Keratinocyte (primary cell): ENCODE results near the gene DNAH2. TPM values are rescaled to one million over a fixed set of nuclear protein-coding genes. Genes with fewer than 3 reads are reported as not detected.

Experiments
- DNase-seq: peaks from one replicate; pipeline ENCODE4 v3.0.0-alpha.2; 2011; ENCODE audit warnings: low read depth, missing footprints, low spot score
- FAIRE-seq: peaks from 2 replicates; lab custom pipeline; 2011; peaks lifted over from hg19 to GRCh38; lab: Jason Lieb, UNC
- H2AFZ ChIP-seq: 2 replicates; pipeline ENCODE4 v1.6.0; 2012; ENCODE audit warnings: low read length, control low read depth, inconsistent platforms; ENCODE audit not compliant: control insufficient read depth
- H3K27ac ChIP-seq: 2 replicates; pipeline ENCODE4 v1.5.1; 2011; ENCODE audit warnings: low read length; ENCODE audit not compliant: control insufficient read depth, insufficient read depth
- H3K27me3 ChIP-seq: 3 replicates; pipeline ENCODE4 v1.6.0; 2011; ENCODE audit warnings: low read length; ENCODE audit not compliant: control insufficient read depth, insufficient read depth; ENCODE audit errors: extremely low read depth
- H3K36me3 ChIP-seq, 2 experiments: 2 replicates in 1 of 2; 3 replicates in 1 of 2; pipeline ENCODE4 v1.5.1; 2011; ENCODE audit warnings: low read length in 2 of 2, mild to moderate bottlenecking in 1 of 2; ENCODE audit not compliant: control insufficient read depth in 2 of 2, insufficient read depth in 2 of 2; ENCODE audit errors: extremely low read depth in 1 of 2
- H3K4me1 ChIP-seq: 3 replicates; pipeline ENCODE4 v1.5.1; 2011; ENCODE audit warnings: low read length; ENCODE audit not compliant: control insufficient read depth, insufficient read depth; ENCODE audit errors: extremely low read depth
- H3K4me2 ChIP-seq: 3 replicates; pipeline ENCODE4 v1.6.0; 2011; ENCODE audit warnings: low read depth, low read length; ENCODE audit not compliant: control insufficient read depth, insufficient read depth; ENCODE audit errors: extremely low read depth
- H3K4me3 ChIP-seq, 3 experiments: fragments of 200-600 bp in 1 of 3; sonication (generic) in 1 of 3; 2 replicates in 2 of 3; 3 replicates in 1 of 3; pipeline ENCODE4 v1.5.1; 2011 to 2016; ENCODE audit warnings: low read length in 3 of 3, mild to moderate bottlenecking in 3 of 3, control low read depth in 2 of 3, inconsistent platforms in 1 of 3, low read depth in 1 of 3, mixed read lengths in 1 of 3, mixed run types in 1 of 3, moderate library complexity in 1 of 3; ENCODE audit not compliant: control insufficient read depth in 2 of 3, insufficient read depth in 2 of 3; ENCODE audit errors: extremely low read depth in 1 of 3
- H3K79me2 ChIP-seq: 2 replicates; pipeline ENCODE4 v1.6.0; 2012; ENCODE audit warnings: low read length; ENCODE audit not compliant: control insufficient read depth, insufficient read depth
- H3K9ac ChIP-seq: 3 replicates; pipeline ENCODE4 v1.6.0; 2011; ENCODE audit warnings: low read length; ENCODE audit not compliant: control insufficient read depth, insufficient read depth; ENCODE audit errors: extremely low read depth
- H3K9me1 ChIP-seq: 3 replicates; pipeline ENCODE4 v1.6.0; 2011; ENCODE audit warnings: low read length; ENCODE audit not compliant: control insufficient read depth, insufficient read depth; ENCODE audit errors: extremely low read depth
- H3K9me3 ChIP-seq: 2 replicates; pipeline ENCODE4 v1.5.1; 2012; ENCODE audit warnings: low read depth, low read length; ENCODE audit not compliant: control insufficient read depth
- H4K20me1 ChIP-seq: 3 replicates; pipeline ENCODE4 v1.6.0; 2011; ENCODE audit warnings: low read length; ENCODE audit not compliant: control insufficient read depth, insufficient read depth; ENCODE audit errors: extremely low read depth
- CTCF ChIP-seq, 3 experiments: IDR thresholded peaks in 1 of 3; conservative IDR thresholded peaks in 1 of 3; optimal IDR thresholded peaks in 1 of 3; 2 replicates in 2 of 3; 3 replicates in 1 of 3; pipeline versions ENCODE3 to v1.5.1; 2011; ENCODE audit warnings: low read length in 3 of 3, mild to moderate bottlenecking in 3 of 3, moderate library complexity in 2 of 3, control low read depth in 1 of 3, inconsistent platforms in 1 of 3; ENCODE audit not compliant: insufficient read depth in 2 of 3; ENCODE audit errors: extremely low read depth in 1 of 3
- EZH2 ChIP-seq: IDR thresholded peaks from one replicate; pipeline ENCODE4 v1.6.1; 2012; ENCODE audit warnings: inconsistent platforms, mild to moderate bottlenecking, low read length, moderate library complexity
- dilution Hi-C: fragments of 300-500 bp; cut with MboI; formaldehyde crosslinking; loops from one replicate; pipeline ENCODE4 v1.7.0; 2020; ENCODE audit warnings: low sequenced_read_pairs; ENCODE audit not compliant: extremely low pct_ligation_motif_present
- polyA plus RNA-seq, 5 experiments: library from polyadenylated mRNA; depleted of rRNA in 3 of 5; stranded (reverse) in 3 of 5; stranded (forward) in 1 of 5; unstranded in 1 of 5; fragments of >200 nt; gene quantifications; 1 replicate in 1 of 5; 2 replicates in 3 of 5; 3 replicates in 1 of 5; pipeline versions ENCODE4 v1.2.1 to v1.2.3, GENCODE V29; 2011 to 2012; ENCODE audit warnings: missing spikeins in 2 of 5, low read depth in 1 of 5, low replicate concordance in 1 of 5

The DNAH2 gene
- polyA plus RNA-seq, 1 donor (not counting 4 experiments of a cell fraction or from before 2014, with no cell fraction given) = 0.13 TPM

DNA sequence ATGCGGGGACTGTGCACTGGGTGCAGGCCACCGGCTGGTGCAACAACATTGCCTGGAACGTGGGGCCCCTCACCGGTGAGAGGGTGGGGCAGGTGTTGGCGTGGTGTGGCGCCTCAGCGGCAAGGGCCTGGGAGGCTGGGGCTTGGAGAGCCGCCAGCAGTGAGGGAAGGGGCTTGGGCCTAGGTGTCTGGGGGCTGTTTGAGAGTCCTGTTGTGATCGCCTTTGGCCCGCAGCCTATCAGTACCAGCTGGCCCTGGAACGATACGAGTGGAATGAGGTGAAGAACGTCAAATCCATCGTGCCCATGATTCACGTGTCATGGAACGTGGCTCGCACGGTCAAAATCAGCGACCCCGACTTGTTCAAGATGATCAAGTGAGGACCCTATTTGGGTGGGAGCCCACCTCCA lies 134.7 kb downstream of the DNAH2 start:
- dilution Hi-C loops = no loop called here
- no peak overlapping the region for H3K27ac ChIP-seq
- peaks cover 34% of the 10 kb centered on the region for H3K4me1 ChIP-seq
- peaks cover 8% of the 10 kb centered on the region for H4K20me1 ChIP-seq
- no peak overlapping the region for H2AFZ ChIP-seq
- no peak for TF ChIP-seq CTCF (optimal IDR thresholded peaks at IDR 0.05 in 1 of 3, IDR thresholded peaks at IDR 0.05 in 1 of 3, conservative IDR thresholded peaks at IDR 0.05 in 1 of 3; ENCODE audit: extremely low read depth in 1 of 3, insufficient read depth in 2 of 3, low read length in 3 of 3)
- TF ChIP-seq EZH2 = no peak
- peaks cover 33 to 39% of the 10 kb centered on the region in 2 experiments for H3K36me3 ChIP-seq
- no peaks in the 10 kb centered on the region for H3K9me1 ChIP-seq
- no peak overlapping the region for H3K4me2 ChIP-seq
- H3K9me3 ChIP-seq = no peaks in the 10 kb centered on the region
- no peak for FAIRE-seq
- H3K4me3 ChIP-seq = no peak overlapping the region
- DNase-seq = no peak
- peaks cover 19% of the 10 kb centered on the region for H3K79me2 ChIP-seq
- H3K27me3 ChIP-seq = no peaks in the 10 kb centered on the region
- H3K9ac ChIP-seq = no peak overlapping the region

- Histone ChIP-seq H3K4me1 (peaks cover 34% of the 10 kb centered on the region), H3K27ac (no peak overlapping the region), H3K36me3 (peaks cover 28 to 37% of the 10 kb centered on the region in 2 experiments), H3K27me3 (no peaks in the 10 kb centered on the region), H3K4me2 (no peak overlapping the region), H3K9ac (peak overlapping the region; percentile 50), H4K20me1 (peaks cover 8% of the 10 kb centered on the region), H2AFZ (no peak overlapping the region), H3K9me1 (no peaks in the 10 kb centered on the region), H3K79me2 (peaks cover 19% of the 10 kb centered on the region), H3K9me3 (no peaks in the 10 kb centered on the region), H3K4me3 (no peak overlapping the region)
- FAIRE-seq = no peak
- DNase-seq = no peak
- TF ChIP-seq EZH2 (no peak), CTCF (optimal IDR thresholded peaks at IDR 0.05 in 1 of 3, IDR thresholded peaks at IDR 0.05 in 1 of 3, conservative IDR thresholded peaks at IDR 0.05 in 1 of 3; ENCODE audit: extremely low read depth in 1 of 3, insufficient read depth in 2 of 3, low read length in 3 of 3) (peak in 1 of 3 experiments; percentile 10)
- dilution Hi-C loops = no loop called here
These were observed 135.6 kb downstream of the DNAH2 start for GRCh38 chr17:7852919-7853690.
